Breast epithelium (tissue), 3 donors: ENCODE data around the gene LTB4R2.

Source experiments
- POLR2A ChIP-seq: fragments of 450-650 bp; IDR thresholded peaks from one replicate; pipeline ENCODE4 v1.6.1; 2016; ENCODE audit warnings: antibody characterized with exemption, mild to moderate bottlenecking, moderate library complexity
- TF ChIP-seq, protein P1 (sequence below), 3 donors: fragments of 450-650 bp; IDR thresholded peaks; one replicate each; pipeline ENCODE4 v1.5.1; 2016 to 2017; ENCODE audit warnings: antibody characterized with exemption in 3 of 3, mild to moderate bottlenecking in 3 of 3, moderate library complexity in 3 of 3

DNA sequence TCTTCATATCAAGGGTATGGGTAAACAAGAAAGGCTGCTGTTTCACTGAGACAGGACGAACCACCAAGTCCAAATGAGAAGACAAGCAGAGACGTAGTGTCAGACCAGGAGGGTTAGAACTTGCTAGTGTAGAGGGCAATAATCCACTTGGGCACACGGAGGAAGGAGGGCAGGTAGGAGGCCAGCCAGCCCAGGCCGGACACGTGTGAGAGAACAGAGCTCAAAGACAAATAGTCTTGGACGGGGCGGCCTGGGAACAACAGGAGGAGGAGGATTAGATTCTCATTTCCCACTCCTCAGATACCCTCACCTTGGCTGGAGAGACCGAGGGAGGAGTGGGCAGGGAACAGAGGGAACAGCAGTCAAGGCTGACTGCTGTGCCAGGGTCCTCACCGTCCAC lies 19.2 kb upstream of the LTB4R2 start:
- TF ChIP-seq, protein P1, sequence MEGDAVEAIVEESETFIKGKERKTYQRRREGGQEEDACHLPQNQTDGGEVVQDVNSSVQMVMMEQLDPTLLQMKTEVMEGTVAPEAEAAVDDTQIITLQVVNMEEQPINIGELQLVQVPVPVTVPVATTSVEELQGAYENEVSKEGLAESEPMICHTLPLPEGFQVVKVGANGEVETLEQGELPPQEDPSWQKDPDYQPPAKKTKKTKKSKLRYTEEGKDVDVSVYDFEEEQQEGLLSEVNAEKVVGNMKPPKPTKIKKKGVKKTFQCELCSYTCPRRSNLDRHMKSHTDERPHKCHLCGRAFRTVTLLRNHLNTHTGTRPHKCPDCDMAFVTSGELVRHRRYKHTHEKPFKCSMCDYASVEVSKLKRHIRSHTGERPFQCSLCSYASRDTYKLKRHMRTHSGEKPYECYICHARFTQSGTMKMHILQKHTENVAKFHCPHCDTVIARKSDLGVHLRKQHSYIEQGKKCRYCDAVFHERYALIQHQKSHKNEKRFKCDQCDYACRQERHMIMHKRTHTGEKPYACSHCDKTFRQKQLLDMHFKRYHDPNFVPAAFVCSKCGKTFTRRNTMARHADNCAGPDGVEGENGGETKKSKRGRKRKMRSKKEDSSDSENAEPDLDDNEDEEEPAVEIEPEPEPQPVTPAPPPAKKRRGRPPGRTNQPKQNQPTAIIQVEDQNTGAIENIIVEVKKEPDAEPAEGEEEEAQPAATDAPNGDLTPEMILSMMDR (IDR thresholded peaks at IDR 0.05) = no peak
- TF ChIP-seq POLR2A = no peak
